Measurements from ENCODE around the gene SLC13A3.

SLC13A3 gene

DNA sequence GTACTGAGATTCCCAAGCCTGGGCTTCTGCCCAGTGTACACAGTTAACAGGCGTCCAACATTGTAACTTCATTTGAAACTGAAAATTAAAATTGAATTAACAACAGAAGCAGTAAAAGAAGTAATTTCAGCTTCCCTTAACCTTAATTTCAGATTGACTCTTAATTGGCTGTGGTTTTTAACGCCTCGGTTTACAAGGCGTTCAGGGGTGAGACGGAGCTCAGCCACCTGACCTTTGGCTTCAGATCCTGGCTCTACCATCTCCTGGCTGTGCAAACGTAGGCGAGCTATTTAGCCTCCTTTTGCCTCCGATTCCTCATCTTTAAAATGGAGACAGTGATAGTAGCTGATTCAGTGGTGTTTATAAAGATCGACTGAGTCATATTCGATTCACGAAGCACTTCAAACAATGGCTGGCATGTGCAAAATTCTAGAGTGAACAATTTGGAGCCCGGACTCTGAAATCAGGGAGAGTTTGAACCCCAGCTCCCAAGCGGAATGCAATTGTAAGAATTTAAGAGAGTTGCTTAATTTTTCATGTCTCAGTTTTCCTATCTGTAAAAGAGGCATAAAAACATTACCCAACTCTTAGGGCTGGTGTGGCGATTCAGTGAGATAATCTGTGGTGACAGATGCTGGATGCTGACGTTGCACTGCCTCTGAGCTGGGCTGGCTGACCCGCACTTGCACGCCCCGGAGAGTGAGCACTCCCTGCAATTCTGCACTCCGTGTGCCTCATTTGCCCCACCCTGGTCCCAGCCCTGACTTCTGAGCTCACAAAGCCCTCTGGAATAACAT, 77.3 kb downstream of the SLC13A3 start:
- no peak for DNase-seq

DNA sequence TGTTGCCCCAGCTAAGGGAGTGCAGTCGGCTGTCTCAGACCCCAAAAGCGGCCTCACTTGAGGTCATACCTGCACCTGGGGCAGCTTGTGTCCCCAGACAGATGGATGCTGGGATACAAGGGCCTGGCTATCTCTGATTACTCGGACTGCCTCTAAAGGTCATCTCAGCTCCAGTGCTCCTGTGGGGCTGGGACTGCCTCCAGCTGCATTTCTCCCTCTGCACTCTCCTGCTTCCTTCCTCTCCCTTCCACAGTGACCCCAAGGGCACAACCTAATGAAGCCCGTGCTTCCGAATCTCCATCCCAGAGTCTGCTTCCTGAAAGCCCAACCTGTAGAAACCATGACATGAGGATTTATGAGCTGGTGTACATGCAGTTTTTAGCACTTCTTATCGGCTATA, 78.0 kb downstream of the SLC13A3 start:
- no peak for DNase-seq

DNA sequence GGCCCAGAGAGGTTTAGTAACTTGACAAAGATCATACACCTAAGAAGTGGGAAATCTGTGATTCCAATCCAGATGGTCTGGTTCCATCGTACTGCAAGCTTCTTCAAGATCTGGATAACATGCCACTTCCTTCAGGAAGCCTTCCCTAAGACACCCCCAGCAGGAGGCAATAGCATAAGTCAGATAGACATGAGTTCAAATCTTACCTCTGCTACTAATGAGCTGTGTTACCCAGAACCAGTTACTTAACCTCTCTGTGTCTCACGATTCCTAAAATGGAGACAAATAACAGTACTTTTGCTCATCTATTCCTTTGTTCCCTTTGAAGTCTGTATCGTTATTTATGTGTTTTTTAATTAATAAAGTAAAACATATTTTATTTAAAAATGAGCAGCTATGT, 78.5 kb downstream of the SLC13A3 start:
- DNase-seq: no peak

DNA sequence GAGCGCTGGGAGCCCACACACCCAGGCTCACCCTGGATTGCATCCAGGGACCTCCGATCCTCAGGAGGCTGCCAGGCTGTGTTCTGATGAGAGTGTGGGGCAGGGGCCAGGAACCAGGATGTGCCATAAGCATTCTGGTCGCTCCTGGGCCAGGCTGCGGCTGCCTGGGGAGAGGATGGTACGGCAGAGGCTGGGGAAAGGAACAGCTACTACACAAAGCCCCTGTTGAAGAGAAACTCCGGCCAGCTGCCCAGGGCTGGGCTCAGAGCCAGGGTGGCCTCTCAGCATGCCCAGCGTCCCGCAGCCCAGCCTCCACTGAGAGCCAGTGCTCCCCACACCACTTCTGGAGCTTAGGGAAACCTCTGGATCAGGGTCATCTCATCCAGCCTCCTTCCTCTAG, 79.1 kb downstream of the SLC13A3 start:
- DNase-seq: no peak

DNA sequence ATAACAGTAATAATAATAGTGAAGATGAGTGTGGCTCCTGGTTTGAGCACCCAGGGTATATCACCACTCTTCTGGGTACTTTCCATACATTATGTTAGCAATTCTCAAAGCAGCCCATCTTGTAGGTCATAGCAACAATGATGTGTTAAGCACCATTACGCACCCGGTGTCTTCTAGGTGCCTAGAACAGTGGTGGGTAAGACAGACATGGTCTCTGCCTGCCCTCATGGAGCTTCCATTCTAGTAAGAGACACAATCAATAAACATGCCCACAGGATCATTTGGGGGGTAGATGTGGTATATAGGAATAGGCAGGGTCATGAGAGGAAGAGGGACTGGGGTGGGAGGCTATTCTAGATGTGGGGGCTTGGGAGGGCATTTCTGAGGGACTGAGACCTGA, 79.8 kb downstream of the SLC13A3 start:
- DNase-seq: no peak

DNA sequence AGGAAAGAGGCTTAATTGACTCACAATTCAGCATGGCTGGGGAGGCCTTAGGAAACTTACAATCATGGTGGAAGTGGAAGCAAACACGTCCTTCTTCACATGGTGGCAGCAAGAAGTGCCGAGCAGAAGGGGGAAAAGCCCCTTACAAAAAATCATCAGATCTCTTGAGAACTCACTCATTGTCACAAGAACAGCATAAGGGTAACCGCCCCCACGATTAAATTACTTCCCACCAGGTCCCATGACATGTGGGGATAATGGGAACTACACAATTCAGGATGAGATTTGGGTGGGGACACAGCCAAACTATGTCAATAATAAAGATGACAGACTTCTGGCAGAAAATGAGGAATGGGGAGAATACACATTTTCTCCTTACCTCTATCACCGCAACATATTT, 80.3 kb downstream of the SLC13A3 start:
- no peak for DNase-seq

DNA sequence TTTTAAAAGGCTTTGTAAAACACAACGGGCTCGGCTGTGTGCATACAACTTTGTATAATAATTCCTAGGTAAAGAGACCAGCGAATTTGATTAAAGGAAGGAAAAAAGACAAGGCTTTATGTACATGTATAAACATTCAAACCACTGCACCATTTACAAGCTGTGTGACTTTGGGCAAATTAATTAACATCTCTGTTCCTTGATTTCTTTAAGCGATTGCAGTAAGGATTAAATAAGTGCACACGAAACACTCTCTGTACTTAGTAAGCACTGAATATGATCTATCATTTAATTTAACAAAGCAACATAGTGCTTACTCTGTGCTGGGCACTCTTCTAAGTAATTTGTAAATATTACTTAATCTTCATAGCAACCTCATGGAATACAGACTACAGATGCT, 81.3 kb downstream of the SLC13A3 start:
- no peak for DNase-seq

DNA sequence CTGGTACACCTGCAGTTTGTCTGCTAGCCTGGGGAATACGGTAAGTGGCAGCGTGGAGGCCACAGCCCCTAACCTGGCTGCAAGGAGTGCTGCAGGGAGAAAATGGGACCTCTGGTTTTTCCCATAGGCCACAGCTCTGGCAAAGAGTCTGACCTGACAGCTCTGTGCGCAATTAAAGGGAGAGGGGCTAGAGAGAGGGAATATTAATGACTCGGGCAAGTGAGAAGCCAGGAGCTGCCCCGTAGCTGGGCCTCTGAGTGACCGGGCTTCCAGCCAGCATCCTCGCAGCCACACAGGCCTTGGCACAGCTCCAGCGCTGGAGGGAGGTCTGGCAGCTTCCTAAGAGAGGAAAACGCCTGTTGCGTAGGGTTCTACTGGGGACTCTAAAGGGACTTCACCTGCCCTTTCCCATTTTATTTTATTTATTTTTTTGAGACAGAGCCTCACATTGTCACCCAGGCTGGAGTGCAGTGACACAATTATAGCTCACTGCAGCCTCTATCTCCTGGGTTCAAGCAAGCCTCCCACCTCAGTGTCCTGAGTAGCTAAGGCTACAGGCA, 82.6 kb downstream of the SLC13A3 start:
- DNase-seq: peak; percentile 13

DNA sequence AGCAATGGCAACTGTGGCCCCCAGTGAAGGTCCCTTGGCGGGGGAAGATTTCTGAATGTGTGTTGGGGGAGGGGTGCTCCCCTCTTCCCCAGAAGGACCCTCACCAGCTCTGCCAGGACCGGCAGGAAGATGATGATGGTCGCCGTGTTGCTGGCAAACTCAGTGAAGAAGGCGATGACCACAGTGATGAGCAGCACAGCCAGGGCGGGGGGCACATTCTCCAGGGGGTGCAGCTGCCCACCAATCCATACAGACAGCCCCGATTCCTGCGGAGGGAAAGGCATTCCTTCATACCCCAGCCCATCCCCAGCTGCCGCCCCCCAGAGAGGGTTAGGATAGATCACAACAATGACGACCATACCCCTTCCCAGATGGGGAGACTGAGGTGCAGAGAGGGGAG, 85.1 kb downstream of the SLC13A3 start:
- no peak for DNase-seq

DNA sequence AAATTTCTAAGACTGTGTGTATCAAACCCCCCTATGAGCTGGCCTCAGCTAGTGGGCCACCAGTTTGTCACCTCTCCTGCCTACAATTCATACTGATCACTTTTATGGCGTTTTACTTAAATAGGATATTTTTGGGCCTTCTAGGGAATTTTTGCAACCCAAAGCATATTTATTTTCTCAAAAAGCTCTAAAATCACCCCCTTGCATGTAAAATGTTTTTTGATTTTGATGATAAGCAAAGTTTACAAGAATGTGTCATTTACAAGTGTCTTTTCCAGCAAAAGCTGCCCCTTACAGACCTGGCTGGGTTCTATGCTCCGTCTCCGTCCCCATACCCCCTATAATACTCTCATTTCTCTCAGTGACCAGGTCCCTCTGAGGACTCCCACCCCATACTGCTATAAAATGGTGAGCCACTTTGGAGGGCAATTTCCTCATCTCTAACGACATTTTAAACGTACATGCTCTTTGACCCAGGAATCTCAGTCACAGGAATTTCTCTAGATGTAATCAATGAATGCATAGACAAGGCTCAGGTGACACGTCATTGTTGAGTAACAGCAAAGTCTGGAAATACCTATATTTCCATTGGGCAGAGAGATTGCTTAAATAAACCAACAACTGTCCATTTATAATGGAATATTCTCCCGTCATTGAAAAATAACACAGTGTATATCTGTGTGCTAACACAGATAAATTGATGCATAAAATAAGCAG, 86.9 kb downstream of the SLC13A3 start:
- DNase-seq: no peak

DNA sequence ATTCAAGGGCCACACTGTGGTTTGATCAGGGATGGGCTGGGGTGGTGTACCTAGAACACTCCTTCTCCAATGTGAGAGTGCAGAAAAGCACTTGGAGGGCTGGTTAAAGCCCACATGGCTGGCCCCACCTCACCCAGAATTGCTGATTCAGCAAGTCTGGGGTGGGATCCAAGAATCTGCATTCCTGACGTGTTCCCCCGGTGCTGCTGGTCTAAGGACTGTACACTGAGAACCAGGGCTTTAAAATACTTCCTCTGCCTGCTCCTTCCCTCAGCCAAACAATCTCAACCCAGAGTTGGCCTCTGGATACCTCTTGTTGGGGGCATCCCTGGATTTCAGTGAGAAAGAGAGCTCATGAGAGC, 87.4 kb downstream of the SLC13A3 start:
- no peak for DNase-seq

DNA sequence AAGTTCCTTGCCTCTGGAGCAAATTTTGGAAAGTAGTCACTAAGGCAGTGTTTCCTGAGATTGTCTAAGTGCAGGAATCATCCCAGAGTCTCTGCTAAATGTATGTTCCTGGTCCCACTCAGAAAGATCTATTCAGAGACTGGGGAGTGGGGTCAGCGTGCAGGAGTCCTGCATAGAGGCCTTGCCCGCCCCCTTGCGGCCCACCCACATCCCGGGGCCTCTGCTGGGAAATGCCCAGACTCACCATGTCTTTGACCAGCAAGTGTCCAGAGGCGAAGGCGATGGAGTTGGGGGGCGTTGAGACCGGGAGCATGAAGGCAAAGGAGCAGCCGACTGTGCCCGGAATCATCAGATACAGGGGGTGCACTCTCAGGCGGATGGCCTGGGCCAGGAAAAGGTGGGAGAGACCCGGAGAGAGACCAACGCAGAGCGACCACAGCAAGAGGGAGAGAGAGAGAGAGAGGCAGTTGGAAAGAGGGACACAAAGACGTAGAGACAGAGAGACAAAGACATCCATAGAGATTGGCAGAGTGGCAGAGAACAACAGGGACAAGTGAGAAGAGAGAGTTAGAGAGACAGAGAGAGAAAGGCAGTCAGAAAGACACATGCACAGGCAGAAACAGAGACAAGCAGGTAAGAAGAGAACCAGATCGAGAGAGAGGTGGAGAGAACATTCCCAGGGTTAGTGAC, 87.9 kb downstream of the SLC13A3 start:
- DNase-seq: no peak

DNA sequence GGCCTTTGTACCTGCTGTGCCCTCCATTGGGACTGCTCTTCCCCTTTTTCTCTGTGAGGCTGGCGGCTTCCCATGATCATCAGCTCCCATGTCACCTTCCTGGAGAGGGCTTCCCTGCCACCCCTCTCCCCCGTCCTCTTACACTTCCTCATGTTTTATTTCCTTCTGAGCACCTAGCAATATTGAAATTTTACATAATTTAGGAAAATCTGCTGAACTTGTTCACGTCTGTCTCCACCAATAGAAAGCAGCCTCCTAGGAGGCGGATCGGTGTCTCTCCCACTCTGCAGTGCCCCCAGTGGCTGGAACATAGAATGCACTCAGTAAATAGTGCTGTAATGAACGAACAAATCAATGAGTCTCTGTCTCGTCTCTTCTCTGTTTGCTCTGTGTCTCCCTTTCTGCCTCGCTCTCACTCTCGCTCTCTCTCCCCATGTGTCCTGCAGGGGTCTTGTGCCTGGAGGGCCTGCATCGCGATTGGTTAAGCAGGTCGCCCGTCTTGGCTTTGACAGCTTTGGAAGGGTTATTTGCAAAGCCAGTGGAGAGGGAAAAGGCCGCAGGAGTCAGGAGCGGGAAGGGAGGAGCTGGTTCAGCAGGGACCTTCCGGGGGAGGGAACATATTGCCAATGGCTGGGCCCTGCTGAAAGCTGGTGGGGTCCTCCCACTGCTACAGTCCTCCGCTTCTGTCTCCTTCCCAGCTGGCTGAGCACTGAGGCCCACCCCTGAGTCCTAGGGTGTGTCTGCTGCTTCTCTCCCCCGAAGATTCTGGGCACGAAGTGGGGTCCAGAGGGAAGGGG, 88.7 kb downstream of the SLC13A3 start:
- DNase-seq: peak; percentile 89

DNA sequence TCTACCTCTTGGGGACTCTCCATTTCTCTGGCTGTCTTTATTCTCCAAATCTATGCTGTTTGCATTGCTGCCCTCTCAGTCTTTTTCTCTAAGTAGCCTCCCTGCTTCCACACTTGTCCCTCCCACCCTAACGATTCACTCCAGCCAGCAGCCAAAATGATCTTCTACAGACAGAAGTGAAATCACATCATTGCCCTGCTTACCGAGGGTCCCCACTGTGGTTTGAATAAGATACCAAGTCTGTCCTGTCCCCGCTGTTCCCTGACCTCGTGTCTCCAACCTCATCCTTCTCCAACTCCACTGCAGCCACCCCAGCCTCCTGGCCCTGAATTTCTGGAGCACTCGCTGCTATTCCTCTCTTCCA, 89.3 kb downstream of the SLC13A3 start:
- no peak for DNase-seq

DNA sequence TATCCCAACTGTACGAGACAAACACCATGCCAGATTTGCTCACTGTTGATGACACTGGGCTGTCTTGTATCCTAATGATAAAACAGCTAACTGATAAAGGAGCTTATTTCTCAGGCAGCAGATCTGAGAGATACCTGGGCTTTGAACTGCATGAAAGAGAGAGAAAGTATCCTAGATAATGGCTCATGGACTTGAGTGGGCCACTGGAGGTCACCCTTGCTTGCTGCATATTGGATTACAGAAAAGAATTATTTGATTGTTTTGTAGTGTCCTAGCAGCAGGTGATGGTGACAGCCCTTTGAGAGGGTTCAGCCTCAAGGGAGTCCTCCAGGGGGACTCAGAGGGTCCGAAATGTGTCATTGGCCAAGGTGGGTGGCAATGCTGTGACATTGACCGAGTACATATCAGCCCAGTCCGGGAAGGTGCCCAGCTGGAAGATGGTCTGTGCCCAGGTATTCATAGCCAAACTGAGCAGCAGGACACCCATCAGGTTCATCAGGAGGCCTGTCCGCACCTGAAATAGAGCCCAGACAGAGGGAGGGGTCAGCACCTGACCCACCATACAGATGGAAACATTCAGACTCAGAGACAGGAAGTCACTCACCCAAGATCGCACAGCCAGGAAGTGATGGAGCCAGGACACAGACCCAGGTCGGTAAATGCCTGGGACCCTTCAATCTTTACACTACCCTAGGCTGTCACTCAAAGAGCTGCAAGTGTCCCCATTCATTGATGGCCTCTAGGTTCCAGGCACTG, 91.4 kb downstream of the SLC13A3 start:
- no peak for DNase-seq

DNA sequence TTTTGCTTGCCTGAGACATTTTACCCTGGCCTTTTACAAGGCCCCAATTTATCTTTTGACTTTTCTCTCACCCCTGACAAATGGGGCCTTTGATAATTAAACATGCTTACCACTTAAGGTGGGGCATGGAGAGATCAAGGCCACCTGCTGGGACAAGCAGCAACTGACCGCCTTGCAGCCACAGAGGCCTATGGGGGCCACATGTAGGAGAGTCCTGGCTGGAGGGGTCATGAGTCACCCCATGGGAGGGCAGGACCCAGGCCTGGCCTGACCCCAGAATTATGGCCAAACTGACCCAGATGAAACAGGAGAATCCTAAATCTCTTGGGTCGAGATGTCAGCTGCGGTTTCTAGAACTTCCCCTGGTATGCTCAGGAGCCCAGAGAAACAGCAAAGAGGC, 92.3 kb downstream of the SLC13A3 start:
- DNase-seq: no peak

DNA sequence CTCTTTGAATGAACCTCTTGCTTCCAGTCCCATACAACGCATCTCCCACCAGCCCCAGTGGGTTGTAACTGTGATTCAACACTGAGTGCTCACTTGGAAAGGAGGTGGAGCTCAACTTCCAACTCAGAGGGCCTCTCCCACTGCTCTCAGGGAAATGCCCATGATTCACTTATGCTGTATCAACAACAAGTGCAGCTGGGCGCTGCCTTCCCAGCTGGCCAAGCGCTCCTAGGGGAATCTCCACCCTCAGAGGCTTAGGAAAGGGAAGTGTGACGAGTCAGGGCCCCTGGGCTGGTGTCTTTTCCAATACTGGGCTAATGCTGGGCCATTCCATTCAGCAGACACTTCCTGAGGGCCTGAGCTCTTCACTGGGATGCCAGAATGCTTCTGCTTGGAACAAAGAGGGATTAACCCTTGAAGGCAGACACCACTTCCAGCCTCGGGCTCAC, 92.7 kb downstream of the SLC13A3 start:
- peak; percentile 13 for DNase-seq

DNA sequence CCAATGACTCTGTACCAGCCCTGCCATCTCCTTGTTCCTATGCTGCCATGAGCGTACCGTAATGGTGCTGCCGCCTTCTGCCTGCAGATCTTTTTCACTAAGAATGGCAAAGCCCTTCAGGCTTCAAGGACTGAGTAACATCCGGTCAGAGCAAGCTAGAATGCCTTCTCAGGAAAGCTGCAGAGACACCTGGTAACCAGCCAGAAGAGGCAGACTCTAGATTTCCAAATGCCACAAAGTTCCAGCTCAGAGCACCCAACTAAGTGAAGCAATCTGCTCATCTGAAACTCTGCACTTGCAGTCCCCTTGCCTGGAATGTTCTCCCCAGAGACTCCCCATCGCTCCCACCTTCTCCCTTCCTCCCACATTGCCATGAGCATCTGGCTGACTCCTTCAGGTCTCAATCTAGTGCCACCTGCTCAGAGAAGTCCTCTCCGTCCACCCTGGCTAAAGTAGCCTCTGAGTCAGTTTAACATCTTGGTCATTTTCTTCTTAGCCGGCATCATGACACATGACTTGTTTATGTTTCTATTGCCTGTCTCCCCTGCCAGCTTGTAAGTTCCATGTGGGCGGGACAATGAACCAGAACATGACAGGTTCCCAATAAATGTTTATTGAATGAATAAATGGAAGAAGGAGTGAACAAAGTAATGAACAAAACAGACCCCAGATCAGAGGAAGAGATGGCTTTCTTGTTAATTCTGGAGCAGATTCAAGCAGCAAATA, 93.9 kb downstream of the SLC13A3 start:
- no peak for DNase-seq

DNA sequence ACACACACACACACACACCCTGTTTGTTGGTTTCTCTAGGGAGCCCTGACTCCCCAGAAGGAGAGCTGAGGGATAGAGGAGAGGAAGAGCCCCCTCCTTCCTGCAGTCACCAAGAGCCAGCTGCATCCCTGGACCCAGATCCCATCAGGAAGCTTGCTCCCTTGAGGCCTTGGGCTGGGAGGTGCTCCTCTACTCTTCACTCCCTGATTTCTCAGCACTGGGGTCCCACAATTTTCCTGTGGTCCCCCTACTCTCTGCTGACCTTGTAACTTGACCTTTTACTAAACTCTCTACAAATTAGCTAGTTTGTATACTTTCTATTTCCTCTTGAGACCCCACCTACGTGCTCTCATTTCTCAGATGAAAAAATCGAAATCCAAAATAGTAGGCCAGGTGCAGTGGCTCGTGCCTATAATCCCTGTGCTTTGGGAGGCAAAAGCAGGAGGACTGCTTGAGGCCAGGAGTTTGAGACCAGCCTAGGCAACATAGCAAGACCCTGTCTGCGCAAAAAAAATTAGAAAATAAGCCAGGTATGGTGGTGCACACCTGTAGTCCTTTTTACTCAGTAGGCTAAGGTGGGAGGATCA, 95.8 kb downstream of the SLC13A3 start:
- DNase-seq: no peak

DNA sequence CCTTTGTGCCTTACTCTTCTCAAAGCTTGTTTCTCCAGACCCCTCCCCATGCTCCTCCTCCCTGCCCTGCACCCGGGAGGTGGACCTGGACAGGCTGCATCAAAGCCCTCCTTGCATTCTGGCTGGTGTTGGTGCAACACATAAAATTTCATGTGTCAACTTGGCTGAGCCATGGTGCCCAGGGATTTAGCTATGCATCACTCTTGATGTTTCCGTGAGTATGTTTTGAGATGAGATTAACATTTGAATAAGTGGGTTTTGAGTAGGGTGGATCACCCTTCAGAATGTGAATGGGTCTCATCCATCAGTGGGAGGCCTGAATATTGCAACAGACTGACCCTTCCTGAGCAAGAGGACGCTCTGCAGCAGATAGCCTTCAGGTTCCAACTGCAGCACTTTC, 96.4 kb downstream of the SLC13A3 start:
- no peak for DNase-seq

DNA sequence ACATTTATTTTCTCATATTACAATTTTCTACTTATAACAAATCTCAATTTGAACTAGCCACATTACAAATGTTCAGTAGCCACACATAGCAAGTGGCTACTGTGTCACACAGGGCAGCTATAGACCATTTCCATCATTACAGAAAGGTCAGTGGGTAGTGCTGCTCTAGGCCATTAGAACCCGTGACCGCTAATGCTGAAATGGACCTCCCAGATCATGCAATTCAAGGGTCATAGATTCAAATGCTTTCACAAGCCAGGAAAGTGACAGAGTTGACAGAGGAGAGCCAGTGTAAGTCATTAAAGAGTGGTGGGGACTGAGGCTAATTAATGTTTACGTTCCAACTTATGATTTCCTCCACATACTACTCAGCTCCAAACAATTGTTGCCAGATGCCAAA, 97.3 kb downstream of the SLC13A3 start:
- no peak for DNase-seq

All from NCI-H2227 treated with DMSO at 0.1 percent for 48 hours (cell line).